GM21528 (cell line): Measurements from ENCODE around the gene POLG.

Experiments used
- ATAC-seq: cut with Tn5 transposase; IDR thresholded peaks from one replicate; pipeline ENCODE4 v1.9.1; 2021; ENCODE audit warnings: mild to moderate bottlenecking, moderate library complexity; ENCODE audit not compliant: unreplicated experiment, low FRiP score

Gene POLG

DNA sequence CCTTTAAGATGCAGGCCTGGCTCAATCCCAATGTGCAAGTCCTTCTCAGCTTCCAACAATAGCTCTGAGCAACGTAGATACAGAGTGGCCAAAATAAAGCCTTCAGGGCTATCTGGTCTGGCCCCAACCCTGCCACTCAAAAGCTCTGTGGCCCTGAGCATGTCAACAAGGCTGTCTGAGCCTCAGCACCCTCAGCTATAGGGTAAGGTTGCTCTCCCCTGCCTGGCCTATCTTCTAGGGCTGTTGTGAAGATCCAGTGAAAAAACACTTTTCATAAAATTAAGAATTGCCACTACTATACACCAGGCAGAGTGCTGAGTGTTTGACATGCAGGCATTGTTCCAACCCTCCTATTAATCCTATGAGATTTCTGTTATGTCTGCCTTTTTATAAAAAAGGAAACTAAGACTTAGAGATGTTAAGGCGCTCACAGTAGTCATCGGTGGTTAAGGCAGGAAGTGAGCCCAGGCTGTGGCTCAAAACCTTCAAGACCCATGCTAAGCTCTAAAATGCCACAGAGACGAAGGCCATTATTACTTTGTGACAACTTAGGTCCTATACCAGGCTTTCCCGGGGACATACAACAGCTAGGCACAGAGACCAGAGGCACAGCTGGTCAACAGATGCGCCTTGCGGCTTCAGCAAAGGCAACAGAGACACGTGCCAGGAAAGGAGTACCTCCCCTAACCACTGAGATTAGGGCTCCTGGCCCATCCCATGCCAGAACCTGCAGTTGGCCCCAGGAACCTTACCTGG, 5.1 kb downstream of the POLG start:
- no peak for ATAC-seq

DNA sequence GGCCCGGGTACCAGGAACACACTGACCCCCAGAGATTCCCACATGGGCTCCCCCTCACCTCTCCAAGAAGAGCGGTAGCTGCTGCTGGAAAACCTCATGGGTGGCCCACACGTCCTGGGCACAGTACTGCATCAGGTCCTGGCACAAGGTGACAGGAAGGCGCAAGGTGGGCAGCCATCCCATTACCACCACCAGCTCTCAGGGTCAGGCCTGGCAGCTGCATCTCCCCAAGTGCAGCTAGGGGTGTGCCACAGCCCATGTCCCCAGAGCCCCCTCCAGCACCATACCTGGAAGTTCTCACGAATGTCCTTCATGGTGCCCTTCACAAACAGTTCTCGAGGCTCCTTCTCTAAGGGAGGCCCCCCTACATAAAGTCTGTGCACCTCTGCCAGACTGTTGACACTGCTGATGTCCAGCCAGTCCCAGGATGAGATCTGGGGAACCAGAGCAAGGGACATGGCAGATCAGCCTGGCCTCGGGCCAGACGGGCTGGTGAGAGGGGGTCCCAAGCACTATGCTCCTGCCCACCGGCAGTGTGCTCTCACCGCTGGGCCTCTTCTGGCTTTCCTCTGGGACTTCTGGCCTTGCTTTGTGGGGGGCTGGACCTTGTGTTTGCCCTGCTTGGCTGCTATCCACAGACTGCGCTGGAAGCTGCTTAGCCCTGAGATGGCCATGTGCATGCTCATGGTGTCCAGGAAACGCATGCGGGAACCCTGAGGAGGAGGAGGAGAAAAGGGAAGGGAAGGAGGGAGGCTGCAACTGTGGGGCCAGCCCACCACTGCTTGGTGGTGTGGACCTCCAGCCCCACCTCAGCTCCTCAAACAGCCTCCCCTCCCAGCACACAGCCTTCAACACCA, 6.0 kb downstream of the POLG start:
- ATAC-seq = no peak

DNA sequence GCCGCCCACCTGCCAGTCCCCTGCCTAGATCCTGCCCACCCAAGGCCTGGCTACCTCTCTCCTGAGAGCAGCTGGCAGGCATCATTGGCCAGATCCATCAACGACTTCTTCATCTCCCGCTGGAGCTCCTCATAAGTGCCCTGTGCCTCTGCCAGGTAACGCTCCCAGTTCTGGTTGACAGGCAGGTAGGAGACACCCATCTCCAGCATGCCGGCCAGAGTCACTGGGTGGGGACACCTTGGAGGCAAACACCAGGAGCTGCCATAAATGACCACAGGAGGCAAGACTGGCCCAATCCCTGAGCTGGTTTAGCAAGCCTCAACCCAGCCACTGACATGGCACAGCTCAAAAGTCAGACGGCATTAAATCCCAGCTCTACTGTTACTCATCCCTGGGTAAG, 7.5 kb downstream of the POLG start:
- no peak for ATAC-seq

DNA sequence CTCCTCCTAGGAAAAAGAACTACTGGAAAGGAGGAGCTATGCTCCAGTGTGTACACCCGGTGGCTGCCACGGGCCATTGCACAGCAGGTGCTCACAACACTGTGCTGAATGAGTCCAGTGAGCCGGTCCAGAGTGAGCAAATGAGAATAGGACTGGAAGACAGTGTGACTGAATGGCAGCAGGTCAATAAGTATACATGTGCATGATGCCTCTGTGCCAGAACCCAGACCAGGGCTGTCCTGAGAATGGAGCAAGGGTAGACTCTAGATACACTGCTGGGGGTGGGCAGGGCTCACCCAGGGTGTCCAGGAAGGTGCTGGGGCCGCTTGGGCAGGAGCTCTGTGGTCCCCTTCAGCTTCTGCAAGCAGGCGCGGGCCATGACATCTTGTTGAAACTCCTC, 8.3 kb downstream of the POLG start:
- no peak for ATAC-seq

DNA sequence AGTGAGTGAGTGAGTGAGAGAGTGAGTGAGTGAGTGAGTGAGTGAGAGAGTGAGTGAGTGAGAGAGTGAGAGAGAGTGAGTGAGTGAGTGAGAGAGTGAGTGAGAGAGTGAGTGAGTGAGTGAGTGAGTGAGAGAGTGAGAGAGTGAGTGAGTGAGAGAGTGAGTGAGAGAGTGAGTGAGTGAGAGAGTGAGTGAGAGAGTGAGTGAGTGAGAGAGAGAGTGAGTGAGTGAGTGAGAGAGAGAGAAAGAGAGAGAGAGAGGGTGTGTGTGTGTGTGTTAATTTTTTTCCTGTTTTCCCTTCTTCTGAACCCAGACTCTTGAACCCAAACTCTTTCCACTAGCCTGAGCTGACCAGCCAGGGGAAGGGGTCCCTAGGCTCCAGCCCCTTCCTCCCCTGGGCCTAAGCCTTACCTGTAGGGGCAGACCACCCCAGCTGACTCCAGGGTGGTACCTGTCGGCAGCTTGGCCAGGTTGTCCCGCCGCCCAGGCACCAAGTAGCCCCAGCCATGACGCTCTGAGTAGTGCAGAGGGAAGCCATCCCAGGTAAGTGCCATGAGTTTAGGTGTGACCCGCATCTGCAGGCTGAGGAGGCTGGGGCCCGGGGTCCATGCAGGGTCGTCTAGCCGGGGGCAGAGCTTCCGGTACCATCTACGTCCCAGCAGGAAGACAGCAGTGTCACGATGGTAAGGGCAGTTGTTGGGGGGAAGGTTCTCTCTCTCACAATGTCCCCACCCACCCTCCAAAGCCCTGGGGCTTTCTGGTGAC, 9.4 kb downstream of the POLG start:
- no peak for ATAC-seq

DNA sequence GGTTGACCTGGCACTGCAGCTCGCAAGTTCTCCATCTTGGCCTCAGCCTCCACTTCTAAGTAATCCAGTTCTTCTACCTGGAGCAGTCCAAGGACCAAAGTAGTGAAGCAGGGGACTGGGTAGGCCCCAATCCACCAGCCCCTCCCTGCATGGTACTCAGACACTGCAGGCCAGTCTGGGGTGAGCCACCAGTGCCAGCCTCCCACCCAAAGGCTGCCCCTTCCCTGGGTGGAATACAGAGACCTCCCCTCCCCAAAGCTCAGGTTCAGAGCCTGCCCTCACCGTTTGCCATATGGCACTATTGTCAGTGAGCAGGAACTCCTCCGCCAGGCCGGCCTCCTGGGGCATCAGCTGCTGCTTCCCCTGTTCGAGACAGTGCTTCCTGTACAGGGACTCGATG, 10.8 kb downstream of the POLG start:
- no peak for ATAC-seq

DNA sequence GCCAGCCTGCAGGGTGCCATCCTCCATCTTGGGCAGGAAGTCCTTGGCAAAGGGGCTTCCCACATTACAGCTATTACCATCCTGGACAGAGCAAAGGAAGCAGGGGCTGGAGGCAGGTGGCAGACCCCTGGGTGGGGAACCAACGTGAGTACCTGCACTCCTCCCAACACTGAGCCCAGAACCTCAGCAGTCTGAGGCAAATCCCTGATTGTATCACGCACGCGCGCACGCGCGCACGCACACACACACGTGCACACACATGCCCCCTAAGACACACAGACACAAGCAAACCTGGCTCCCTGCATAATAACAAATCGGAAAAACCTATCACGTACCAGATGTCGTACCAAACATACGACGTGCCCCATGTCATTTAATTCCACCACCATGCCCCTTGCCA, 11.8 kb downstream of the POLG start:
- ATAC-seq = no peak

DNA sequence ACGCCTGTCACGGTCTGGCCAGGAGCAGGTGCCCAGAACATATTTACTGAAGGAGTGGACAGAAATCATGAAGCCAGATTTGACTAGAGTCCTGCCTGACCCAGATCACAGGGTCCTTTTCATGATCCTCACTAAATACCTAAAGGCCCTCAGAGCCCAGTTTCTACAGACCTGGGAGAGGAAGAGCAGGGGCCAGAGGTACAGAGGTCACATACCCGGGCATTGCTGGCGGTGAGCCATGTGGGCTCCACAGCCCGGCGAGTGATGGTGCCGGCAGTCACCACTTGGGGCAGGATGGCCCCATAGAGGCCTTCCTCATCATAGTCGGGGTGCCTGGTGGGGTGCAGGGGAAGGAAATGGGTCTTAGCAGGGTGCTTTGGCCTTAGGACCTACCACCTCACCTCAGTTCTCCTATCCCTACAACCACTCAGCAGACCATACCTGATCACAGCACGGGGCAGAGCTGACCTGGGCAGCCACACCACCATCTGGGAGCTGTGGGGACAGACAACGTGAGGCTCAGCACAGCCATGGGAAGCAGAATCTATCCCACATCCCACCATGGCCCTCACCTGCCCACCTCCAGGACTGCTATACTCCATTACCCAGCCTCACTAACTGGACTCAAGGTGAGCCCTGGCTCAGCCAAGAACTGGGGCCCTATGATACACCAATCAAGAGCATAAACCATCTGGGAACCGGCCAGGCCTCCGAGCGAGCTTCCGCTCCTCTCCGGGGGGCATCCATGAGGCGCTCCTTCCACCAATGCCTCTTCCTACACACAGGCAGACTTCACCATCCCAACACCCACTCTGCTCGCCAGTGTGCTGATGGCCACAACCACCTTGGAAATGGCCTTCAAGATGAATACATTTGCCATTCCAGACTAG, 12.9 kb downstream of the POLG start:
- ATAC-seq = no peak

DNA sequence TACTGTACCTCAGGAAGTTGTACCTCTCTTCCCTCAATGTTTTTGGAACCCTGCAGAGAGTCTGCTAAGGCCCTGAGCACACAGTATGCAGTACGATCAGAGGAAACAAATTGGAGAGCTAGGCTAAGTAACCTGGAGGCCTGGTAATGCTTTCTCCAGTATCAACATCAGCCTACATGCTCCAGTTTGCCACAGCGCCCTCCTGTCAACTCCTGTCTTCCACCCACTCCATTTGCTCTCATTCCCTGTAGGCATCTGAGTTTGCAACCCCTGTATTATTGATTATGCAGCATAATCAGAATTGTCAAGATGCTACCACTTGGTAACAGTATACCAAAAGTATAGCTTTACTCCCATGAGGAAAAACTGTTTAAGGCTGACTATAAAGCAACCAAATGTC, 14.4 kb downstream of the POLG start:
- ATAC-seq = no peak

DNA sequence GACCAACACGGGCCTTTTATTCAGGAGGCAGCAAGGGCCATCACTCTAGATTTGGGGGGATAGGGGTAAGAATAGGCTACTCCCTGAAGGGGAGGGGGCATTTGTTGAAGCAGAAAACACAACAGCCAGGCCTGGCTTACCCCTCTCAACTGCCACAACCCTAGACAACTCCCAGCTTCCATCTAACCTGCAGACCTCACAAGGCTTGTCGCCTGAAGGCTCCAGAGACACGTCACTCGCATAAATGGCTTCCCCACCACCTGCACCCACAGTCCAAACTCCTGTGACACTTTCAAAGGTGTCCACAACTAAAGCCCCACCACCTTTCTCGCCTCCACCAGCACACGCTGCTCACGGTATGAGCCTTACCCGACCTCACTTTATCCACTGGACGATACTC, 14.9 kb downstream of the POLG start:
- no peak for ATAC-seq

DNA sequence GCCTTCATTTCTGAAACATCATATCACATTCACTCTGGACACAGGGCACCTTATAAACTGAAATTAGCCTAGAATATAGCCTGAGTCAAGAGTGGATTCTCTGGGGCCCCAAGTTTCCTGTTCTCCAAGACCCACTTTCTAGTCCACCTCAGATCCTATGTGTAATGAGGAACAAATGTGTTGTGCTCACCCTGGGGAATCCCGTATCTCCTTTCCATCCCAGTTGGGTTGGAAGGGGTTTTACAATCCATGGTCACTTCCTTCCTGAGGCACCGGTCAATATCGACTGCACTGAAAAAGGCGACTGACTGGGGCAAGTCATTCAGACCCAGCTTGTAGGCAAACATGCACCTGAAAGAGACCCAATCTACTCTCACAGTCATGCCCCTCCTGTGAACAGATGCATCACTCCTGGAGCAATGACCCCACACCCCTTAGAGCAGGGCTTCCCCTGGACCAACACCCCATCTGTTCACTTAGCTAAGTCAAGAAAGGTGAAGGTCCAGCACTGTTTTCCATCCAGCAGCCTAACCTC, 17.4 kb downstream of the POLG start:
- no peak for ATAC-seq

DNA sequence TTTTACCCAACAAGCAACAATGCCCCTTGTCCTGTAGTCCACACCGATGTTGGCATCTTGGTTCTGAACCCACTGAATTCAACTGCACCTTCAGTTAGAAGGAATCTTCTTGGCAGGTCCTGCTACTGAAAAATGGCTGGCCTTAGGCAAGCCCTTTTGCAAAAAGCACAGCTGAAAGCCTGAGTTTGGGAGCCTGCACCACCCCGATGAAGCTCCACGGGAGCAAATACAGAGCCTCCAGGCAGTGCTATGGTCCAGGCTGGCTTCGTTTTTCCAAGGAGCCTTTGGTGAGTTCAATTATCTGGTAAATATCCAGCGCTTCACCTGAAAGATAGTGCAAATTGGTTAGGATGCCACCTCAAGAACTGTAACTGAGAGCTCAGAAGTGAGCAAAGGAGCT, 18.1 kb downstream of the POLG start:
- no peak for ATAC-seq

DNA sequence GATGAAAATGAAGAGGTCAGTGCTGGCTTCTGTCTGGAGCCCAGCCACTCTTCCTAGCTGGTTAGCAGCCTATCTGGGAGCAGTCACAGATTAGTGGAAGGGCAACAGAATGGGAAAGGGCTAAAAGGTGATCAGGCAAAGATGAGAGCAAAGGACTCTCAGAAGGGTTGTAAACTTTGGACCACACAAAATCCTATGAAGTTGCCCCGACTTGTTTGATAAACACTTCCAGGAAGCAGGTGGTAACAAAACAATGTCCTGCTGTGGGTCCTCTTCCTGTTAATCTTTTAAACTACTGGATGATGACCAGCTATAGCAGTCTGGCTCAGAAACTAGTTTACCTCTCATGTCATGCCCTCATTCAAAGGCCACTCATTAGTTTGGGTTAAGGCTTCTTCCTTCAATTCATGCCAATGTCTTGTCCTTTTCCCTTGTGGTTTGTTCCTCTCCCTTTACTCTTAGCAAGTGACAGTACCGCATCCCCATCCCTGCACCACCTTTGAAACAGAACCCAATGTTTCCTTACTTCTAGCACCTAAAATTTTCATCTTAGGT, 19.2 kb downstream of the POLG start:
- ATAC-seq = no peak

DNA sequence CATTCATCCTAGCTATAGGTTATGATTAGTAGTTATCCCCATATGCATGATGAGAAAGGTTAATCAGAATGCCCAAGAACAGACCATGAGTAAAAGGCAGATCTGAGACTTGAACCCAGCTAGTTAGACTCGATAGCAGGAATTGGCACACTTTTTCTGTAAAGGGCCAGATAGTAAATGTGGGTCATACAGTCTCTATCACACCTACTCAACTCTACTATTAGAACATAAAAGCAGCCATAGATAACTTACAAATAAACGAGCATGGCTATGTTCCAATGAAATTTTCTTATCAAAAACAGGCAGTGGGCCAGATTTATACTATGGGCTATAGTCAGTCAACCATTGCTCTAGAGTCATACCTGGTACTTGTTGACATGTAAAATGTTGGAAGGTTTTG, 24.6 kb downstream of the POLG start:
- ATAC-seq = no peak

DNA sequence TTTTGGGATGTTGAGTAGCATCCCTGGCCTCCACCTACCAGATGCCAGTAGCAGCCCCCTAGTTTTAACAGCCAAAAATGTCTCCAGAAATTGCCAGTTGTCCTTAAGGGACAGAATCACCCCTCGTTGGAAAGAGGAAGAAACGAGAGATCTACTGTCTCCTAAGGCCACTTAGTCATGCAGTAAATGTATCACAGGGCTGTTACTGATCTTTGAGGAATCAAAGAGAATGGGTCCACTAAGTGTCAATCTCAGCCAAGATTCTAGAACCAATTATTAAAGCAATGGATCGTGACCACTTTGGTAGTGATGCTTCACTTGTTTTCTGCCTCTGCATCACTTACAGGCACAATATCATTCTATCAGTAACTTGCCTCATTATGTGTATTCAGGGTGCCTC, 26.4 kb downstream of the POLG start:
- ATAC-seq = no peak

DNA sequence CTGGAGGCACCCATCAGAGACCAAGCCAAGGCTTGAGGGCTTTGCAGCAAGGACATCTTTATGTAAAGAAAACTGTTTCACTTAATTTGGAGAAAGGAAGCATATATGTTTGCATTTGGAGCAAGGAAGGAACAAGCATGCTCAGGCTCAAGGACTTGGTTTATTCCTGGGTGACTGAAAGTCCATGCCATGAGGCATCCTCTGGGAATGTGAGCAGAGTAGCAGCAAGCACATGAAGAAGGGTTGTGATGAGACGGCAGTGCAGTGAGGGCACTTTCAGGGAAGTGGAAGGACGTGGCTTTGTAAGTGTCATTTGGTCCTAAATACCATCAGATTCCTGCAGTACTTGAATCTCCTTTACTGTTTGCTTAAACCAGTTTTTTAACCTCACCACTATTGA, 26.8 kb downstream of the POLG start:
- no peak for ATAC-seq

DNA sequence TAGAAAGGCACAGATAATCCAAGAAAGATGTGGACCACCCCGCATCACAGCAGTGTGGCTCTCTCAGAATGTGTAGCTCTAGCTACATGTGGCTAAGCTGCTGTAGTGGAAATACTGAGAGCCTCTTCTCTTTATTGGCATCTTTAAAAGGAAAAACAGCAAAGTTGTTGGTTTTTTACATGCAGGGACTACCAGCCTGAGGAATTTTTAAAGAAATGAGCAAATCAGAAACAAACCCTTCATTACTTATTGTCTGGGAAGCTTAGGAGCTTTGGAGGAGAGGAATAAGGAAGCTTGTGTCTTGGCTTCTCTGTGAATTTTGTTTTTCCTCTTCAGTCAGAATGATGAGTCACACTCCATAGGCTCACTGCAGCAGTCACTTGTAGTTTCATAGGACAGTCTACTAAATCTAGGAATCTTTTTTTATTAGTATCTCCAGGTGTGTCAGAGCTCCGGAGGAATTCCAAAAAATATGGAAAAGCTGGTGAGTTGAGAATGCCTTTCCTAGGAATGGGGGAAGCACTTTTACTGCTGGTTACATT, 27.5 kb downstream of the POLG start:
- ATAC-seq = no peak

DNA sequence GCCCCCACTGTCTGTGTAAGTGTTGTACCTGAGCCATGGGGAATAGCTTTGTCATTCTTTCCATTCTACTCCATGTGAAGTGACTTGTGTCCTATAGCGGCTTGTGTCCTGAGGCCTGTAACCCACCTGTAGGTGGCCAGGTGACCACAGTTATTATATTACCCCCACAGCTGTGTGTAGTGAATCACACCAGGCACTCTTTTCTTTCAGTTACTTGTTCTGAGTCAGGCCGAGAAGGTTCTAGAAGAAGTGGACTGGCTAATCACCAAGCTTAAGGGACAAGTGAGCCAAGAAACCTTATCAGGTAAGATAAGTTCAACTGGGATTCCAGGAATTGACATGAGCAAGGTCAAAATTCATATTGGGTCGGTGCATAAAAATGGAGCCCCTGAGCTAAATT, 29.2 kb downstream of the POLG start:
- ATAC-seq = no peak

DNA sequence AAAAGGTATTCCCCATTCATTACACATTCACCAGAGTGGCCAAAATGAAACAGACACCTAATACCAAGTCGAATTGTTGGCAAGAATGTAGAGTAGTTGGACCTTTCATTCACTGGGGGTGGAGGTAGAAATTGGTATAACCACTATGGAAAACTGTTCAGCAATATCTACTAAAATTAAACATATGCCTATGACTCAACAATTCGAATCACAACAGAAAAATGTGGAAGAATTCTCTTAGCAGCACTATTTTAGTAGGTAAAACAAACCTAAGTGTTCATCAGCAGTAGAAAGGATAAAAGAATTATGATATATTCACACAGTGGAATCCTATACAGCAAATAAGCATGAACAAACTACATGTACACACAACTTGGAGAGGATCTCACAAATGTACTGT, 30.6 kb downstream of the POLG start:
- ATAC-seq = no peak
